HEK293 (cell line): ENCODE results near the gene PACRGL.

Experiments used
- CTCF ChIA-PET: fragments of 350-600 bp; formaldehyde crosslinking; extraction: SDS; loops from one replicate; lab custom pipeline; 2021; ENCODE audit warnings: antibody characterized with exemption; lab: Yijun Ruan, JAX
- POLR2A ChIA-PET: fragments of 300-600 bp; formaldehyde crosslinking; extraction: SDS; loops from one replicate; lab custom pipeline; 2020; ENCODE audit warnings: antibody characterized with exemption, inconsistent platforms; lab: Yijun Ruan, JAX
- H3K27ac ChIP-seq: fragments of 200-500 bp; sonication (Bioruptor generic); 2 replicates; pipeline ENCODE4 v1.5.1; 2014; ENCODE audit warnings: low read depth, low read length, control low read depth, inconsistent platforms; ENCODE audit errors: extremely low read depth
- H3K36me3 ChIP-seq, 2 experiments: fragments of 200-500 bp in 1 of 2; sonication (Bioruptor generic) in 1 of 2; 1 replicate in 1 of 2; 2 replicates in 1 of 2; pipeline ENCODE4 v1.5.1; 2014 to 2017; ENCODE audit warnings: inconsistent platforms in 2 of 2, low read length in 2 of 2; ENCODE audit not compliant: control insufficient read depth in 2 of 2, insufficient read depth in 1 of 2
- H3K4me1 ChIP-seq: fragments of 200-500 bp; sonication (Bioruptor generic); 2 replicates; pipeline ENCODE4 v1.5.1; 2014; ENCODE audit warnings: mild to moderate bottlenecking, low read length, inconsistent platforms; ENCODE audit not compliant: control insufficient read depth, insufficient read depth
- H3K4me3 ChIP-seq: 2 replicates; pipeline ENCODE4 v1.5.1; 2011; ENCODE audit warnings: low read depth, mild to moderate bottlenecking, control low read depth, low read length, moderate library complexity
- H3K9me3 ChIP-seq: fragments of 200-500 bp; sonication (Bioruptor generic); 2 replicates; pipeline ENCODE4 v1.5.1; 2014; ENCODE audit warnings: low read depth, low read length, inconsistent platforms; ENCODE audit not compliant: control insufficient read depth, insufficient read depth
- GFI1B ChIP-seq: fragments of 450-650 bp; formaldehyde crosslinking; IDR thresholded peaks from 2 replicates; pipeline ENCODE4 v1.5.1; 2016; ENCODE audit warnings: missing biosample characterization, missing genetic modification characterization
- KLF1 ChIP-seq: fragments of 450-650 bp; formaldehyde crosslinking; IDR thresholded peaks from 2 replicates; pipeline ENCODE4 v1.5.1; 2016; ENCODE audit warnings: missing biosample characterization, missing genetic modification characterization
- KLF8 ChIP-seq: fragments of 450-650 bp; formaldehyde crosslinking; IDR thresholded peaks from 2 replicates; pipeline ENCODE4 v1.5.1; 2016; ENCODE audit warnings: missing biosample characterization, missing genetic modification characterization
- MEIS1 ChIP-seq: sonication (generic); formaldehyde crosslinking; IDR thresholded peaks from 2 replicates; pipeline ENCODE4 v1.8.1; 2022; ENCODE audit warnings: missing genetic modification reagents, mild to moderate bottlenecking, borderline replicate concordance
- OSR2 ChIP-seq: fragments of 450-650 bp; formaldehyde crosslinking; IDR thresholded peaks from 2 replicates; pipeline ENCODE4 v1.5.1; 2016; ENCODE audit warnings: missing biosample characterization, missing genetic modification characterization
- PRDM2 ChIP-seq: fragments of 450-650 bp; formaldehyde crosslinking; IDR thresholded peaks from 2 replicates; pipeline ENCODE4 v1.5.1; 2016; ENCODE audit warnings: missing biosample characterization, missing genetic modification characterization, borderline replicate concordance
- REPIN1 ChIP-seq: fragments of 450-650 bp; formaldehyde crosslinking; IDR thresholded peaks from 2 replicates; pipeline ENCODE4 v1.5.1; 2017; ENCODE audit warnings: missing biosample characterization, missing genetic modification characterization, low read depth
- SP2 ChIP-seq: fragments of 450-650 bp; formaldehyde crosslinking; IDR thresholded peaks from 2 replicates; pipeline ENCODE4 v1.5.1; 2016; ENCODE audit warnings: missing biosample characterization, missing genetic modification characterization
- ZBTB48 ChIP-seq: fragments of 450-650 bp; formaldehyde crosslinking; IDR thresholded peaks from 2 replicates; pipeline ENCODE4 v1.5.1; 2016; ENCODE audit warnings: missing biosample characterization, missing genetic modification characterization
- ZEB2 ChIP-seq: fragments of 450-650 bp; formaldehyde crosslinking; IDR thresholded peaks from 2 replicates; pipeline ENCODE4 v1.5.1; 2016; ENCODE audit warnings: missing biosample characterization, missing genetic modification characterization
- ZNF10 ChIP-seq: fragments of 450-650 bp; formaldehyde crosslinking; IDR thresholded peaks from 2 replicates; pipeline ENCODE4 v1.5.1; 2017; ENCODE audit warnings: missing biosample characterization, missing genetic modification characterization
- ZNF114 ChIP-seq: fragments of 450-650 bp; formaldehyde crosslinking; IDR thresholded peaks from 2 replicates; pipeline ENCODE4 v1.5.0; 2017; ENCODE audit warnings: missing biosample characterization, missing genetic modification characterization
- ZNF174 ChIP-seq: fragments of 450-650 bp; formaldehyde crosslinking; IDR thresholded peaks from 2 replicates; pipeline ENCODE4 v1.5.0; 2017; ENCODE audit warnings: missing biosample characterization, mild to moderate bottlenecking, missing genetic modification characterization
- ZNF280D ChIP-seq: fragments of 450-650 bp; formaldehyde crosslinking; IDR thresholded peaks from 2 replicates; pipeline ENCODE4 v1.5.1; 2016; ENCODE audit warnings: missing biosample characterization, missing genetic modification characterization
- ZNF350 ChIP-seq: fragments of 450-650 bp; formaldehyde crosslinking; IDR thresholded peaks from 2 replicates; pipeline ENCODE4 v1.5.0; 2017; ENCODE audit warnings: missing biosample characterization, mild to moderate bottlenecking, missing genetic modification characterization
- ZNF501 ChIP-seq: fragments of 450-650 bp; formaldehyde crosslinking; IDR thresholded peaks from 2 replicates; pipeline ENCODE4 v1.5.1; 2016; ENCODE audit warnings: missing biosample characterization, missing genetic modification characterization
- ZNF529 ChIP-seq: fragments of 450-650 bp; formaldehyde crosslinking; IDR thresholded peaks from 2 replicates; pipeline ENCODE4 v1.5.1; 2017; ENCODE audit warnings: missing genetic modification characterization, missing biosample characterization; ENCODE audit not compliant: insufficient replicate concordance
- ZNF624 ChIP-seq: fragments of 450-650 bp; formaldehyde crosslinking; IDR thresholded peaks from 2 replicates; pipeline ENCODE4 v1.5.1; 2017; ENCODE audit warnings: missing biosample characterization, missing genetic modification characterization
- ZNF664 ChIP-seq: fragments of 450-650 bp; formaldehyde crosslinking; IDR thresholded peaks from 2 replicates; pipeline ENCODE4 v1.5.1; 2016; ENCODE audit warnings: missing biosample characterization, missing genetic modification characterization
- ZNF701 ChIP-seq: fragments of 450-650 bp; formaldehyde crosslinking; IDR thresholded peaks from 2 replicates; pipeline ENCODE4 v1.5.1; 2016; ENCODE audit warnings: missing biosample characterization, missing genetic modification characterization
- ZNF837 ChIP-seq: fragments of 450-650 bp; formaldehyde crosslinking; IDR thresholded peaks from 2 replicates; pipeline ENCODE4 v1.5.1; 2016; ENCODE audit warnings: missing biosample characterization, missing genetic modification characterization
- TF ChIP-seq, protein P1 (sequence below): fragments of 450-650 bp; formaldehyde crosslinking; IDR thresholded peaks from 2 replicates; pipeline ENCODE4 v1.5.1; 2016; ENCODE audit warnings: missing biosample characterization, missing genetic modification characterization

Gene PACRGL

DNA sequence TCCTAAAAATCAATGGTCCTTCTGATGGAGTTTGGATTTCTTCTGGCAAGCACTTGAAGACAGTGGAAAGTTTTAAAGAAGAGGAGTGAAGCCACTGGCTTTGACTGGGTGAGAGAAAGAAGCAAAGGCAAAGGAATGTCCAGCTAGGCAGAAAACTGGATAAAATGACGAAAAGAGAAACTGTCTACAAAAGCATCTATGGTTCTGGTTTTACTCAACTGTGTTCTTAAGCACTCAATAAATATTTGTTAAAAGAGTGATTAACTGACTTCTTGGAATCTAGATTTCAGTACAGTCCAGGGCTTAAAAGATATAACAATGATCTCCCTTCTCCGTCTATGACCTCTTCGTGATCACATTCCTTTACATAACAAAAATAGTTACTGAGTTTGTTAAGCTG, 52.4 kb downstream of the PACRGL start:
- H3K36me3 ChIP-seq = peaks cover 0 to 4% of the 10 kb centered on the region in 2 experiments; a peak in 1 of 3 replicates
- no peaks in the 10 kb centered on the region for H3K4me1 ChIP-seq
- TF ChIP-seq OSR2 (no peak), GFI1B (no peak), ZNF174 (tag by site-specific recombination) (no peak)
- no peaks in the 10 kb centered on the region for H3K9me3 ChIP-seq
- ChIA-PET CTCF (interaction anchor here (0.7 to 2.1 kb wide), 2 partner anchors 21 to 318 kb away, joined by 5 to 11 read pairs; no protein-coding TSS in a partner anchor), POLR2A (no interaction called here)
- no peak overlapping the region for H3K4me3 ChIP-seq
- H3K27ac ChIP-seq = no peak overlapping the region

- TF ChIP-seq ZNF624 (tag by site-specific recombination) = no peak
- TF ChIP-seq ZNF350 (tag by site-specific recombination) = no peak
- TF ChIP-seq ZNF501 = no peak
- TF ChIP-seq ZBTB48 (tag by site-specific recombination) = no peak
- no peak for TF ChIP-seq PRDM2 (tag by site-specific recombination)
- TF ChIP-seq ZNF10 (tag by site-specific recombination) = no peak
- no peak for TF ChIP-seq ZEB2 (tag by site-specific recombination)
- no peak for TF ChIP-seq MEIS1 (CRISPR knock-in tag)
- no peak for TF ChIP-seq KLF1
- no peak for TF ChIP-seq ZNF114 (tag by site-specific recombination)
- TF ChIP-seq ZNF701 = no peak
- TF ChIP-seq, protein P1, sequence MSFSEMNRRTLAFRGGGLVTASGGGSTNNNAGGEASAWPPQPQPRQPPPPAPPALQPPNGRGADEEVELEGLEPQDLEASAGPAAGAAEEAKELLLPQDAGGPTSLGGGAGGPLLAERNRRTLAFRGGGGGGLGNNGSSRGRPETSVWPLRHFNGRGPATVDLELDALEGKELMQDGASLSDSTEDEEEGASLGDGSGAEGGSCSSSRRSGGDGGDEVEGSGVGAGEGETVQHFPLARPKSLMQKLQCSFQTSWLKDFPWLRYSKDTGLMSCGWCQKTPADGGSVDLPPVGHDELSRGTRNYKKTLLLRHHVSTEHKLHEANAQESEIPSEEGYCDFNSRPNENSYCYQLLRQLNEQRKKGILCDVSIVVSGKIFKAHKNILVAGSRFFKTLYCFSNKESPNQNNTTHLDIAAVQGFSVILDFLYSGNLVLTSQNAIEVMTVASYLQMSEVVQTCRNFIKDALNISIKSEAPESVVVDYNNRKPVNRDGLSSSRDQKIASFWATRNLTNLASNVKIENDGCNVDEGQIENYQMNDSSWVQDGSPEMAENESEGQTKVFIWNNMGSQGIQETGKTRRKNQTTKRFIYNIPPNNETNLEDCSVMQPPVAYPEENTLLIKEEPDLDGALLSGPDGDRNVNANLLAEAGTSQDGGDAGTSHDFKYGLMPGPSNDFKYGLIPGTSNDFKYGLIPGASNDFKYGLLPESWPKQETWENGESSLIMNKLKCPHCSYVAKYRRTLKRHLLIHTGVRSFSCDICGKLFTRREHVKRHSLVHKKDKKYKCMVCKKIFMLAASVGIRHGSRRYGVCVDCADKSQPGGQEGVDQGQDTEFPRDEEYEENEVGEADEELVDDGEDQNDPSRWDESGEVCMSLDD (tag by site-specific recombination) = no peak
- TF ChIP-seq ZNF664 (tag by site-specific recombination) = no peak
- no peak for TF ChIP-seq ZNF280D (tag by site-specific recombination)
- TF ChIP-seq REPIN1 (tag by site-specific recombination) = no peak
- TF ChIP-seq ZNF529 (tag by site-specific recombination) = no peak
- no peak for TF ChIP-seq SP2 (tag by site-specific recombination)
- no peak for TF ChIP-seq KLF8 (tag by site-specific recombination)
- TF ChIP-seq ZNF837 (tag by site-specific recombination) = no peak
- TF ChIP-seq, all 188 proteins: peak for 0
- H3K27ac ChIP-seq = no peak overlapping the region
- no peaks in the 10 kb centered on the region for H3K4me1 ChIP-seq
- H3K36me3 ChIP-seq = peaks cover 0 to 4% of the 10 kb centered on the region in 2 experiments; a peak in 1 of 3 replicates
- H3K4me3 ChIP-seq = no peak overlapping the region
- POLR2A ChIA-PET = no interaction called here
- H3K9me3 ChIP-seq = no peaks in the 10 kb centered on the region
- CTCF ChIA-PET = interaction anchor here (2.1 kb wide), 1 partner anchor 19 kb away, joined by 11 read pairs; no protein-coding TSS in a partner anchor
Measured at GRCh38 chr4:20754036-20754435, 53.8 kb downstream of the PACRGL start.
